ENCODE measurements around the gene TIFAB. TPM values are rescaled to one million over a fixed set of nuclear protein-coding genes. Genes with fewer than 3 reads are reported as not detected.

Gene TIFAB
- polyA plus RNA-seq, 1 of the 3 experiments (the other 2 are of a cell fraction), result not detected

GRCh38 chr5:135449644-135450043 lies 2.5 kb downstream of the TIFAB start:
- Histone ChIP-seq H3K4me2 (no peak overlapping the region), H3K9me2 (no peaks in the 10 kb centered on the region), H3K79me2 (ENCODE audit: insufficient read depth) (no peaks in the 10 kb centered on the region), H2AFZ (ENCODE audit: low read depth) (no peak overlapping the region), H3K27ac (ENCODE audit: low read depth in 2 of 2, low read length in 1 of 2) (no peak overlapping the region), H3K27me3 (ENCODE audit: insufficient read depth) (peaks cover 27% of the 10 kb centered on the region), H3K9ac (no peak overlapping the region), H3K9me3 (no peaks in the 10 kb centered on the region), H3K4me1 (ENCODE audit: control insufficient read depth in 1 of 2, insufficient read depth in 2 of 2, low read depth in 1 of 2, low read length in 1 of 2) (no peaks in the 10 kb centered on the region), H3F3A (replicated peaks; ENCODE audit: insufficient read depth) (no peaks in the 10 kb centered on the region), H3K36me3 (replicated peaks in 1 of 2; ENCODE audit: control insufficient read depth in 1 of 2, insufficient read depth in 2 of 2, low read length in 1 of 2) (no peaks in the 10 kb centered on the region), H4K20me1 (ENCODE audit: insufficient read depth) (no peaks in the 10 kb centered on the region), H3K4me3 (ENCODE audit: low read depth in 2 of 2, low read length in 1 of 2) (no peak overlapping the region)
- ChIA-PET POLR2A (no interaction called here), CTCF (interaction anchor here (0.8 to 5.5 kb wide), 9 partner anchors 7 to 381 kb away, joined by 3 to 30 read pairs (median 6); no protein-coding TSS in a partner anchor)
- DNase-seq, result no peak
- TF ChIP-seq, protein P1, sequence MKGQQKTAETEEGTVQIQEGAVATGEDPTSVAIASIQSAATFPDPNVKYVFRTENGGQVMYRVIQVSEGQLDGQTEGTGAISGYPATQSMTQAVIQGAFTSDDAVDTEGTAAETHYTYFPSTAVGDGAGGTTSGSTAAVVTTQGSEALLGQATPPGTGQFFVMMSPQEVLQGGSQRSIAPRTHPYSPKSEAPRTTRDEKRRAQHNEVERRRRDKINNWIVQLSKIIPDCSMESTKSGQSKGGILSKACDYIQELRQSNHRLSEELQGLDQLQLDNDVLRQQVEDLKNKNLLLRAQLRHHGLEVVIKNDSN (IDR thresholded peaks at IDR 0.05; ENCODE audit: borderline replicate concordance, low read depth), result no peak
- 59% methylated on average over 3 of the region's 12 CpGs for WGBS (ENCODE audit: low lambda C conversion rate)

- Histone ChIP-seq H3K79me2 (ENCODE audit: insufficient read depth) (no peaks in the 10 kb centered on the region), H4K20me1 (ENCODE audit: insufficient read depth) (no peaks in the 10 kb centered on the region), H3K9ac (no peak overlapping the region), H3K4me1 (ENCODE audit: control insufficient read depth in 1 of 2, insufficient read depth in 2 of 2, low read depth in 1 of 2, low read length in 1 of 2) (no peaks in the 10 kb centered on the region), H2AFZ (ENCODE audit: low read depth) (no peak overlapping the region), H3F3A (replicated peaks; ENCODE audit: insufficient read depth) (no peaks in the 10 kb centered on the region), H3K4me2 (no peak overlapping the region), H3K27ac (ENCODE audit: low read depth in 2 of 2, low read length in 1 of 2) (no peak overlapping the region), H3K9me2 (no peaks in the 10 kb centered on the region), H3K9me3 (no peaks in the 10 kb centered on the region), H3K4me3 (ENCODE audit: low read depth in 2 of 2, low read length in 1 of 2) (no peak overlapping the region), H3K36me3 (replicated peaks in 1 of 2; ENCODE audit: control insufficient read depth in 1 of 2, insufficient read depth in 2 of 2, low read length in 1 of 2) (no peaks in the 10 kb centered on the region), H3K27me3 (ENCODE audit: insufficient read depth) (peaks cover 27% of the 10 kb centered on the region)
- ChIA-PET CTCF (interaction anchor here (0.9 to 5.5 kb wide), 9 partner anchors 8 to 118 kb away, joined by 3 to 30 read pairs (median 6); no protein-coding TSS in a partner anchor), POLR2A (no interaction called here)
- TF ChIP-seq TAF1 (IDR thresholded peaks at IDR 0.05; ENCODE audit: borderline replicate concordance, low read depth, low read length) (no peak), GABPA (IDR thresholded peaks at IDR 0.05; ENCODE audit: low read depth) (no peak), YY1 (IDR thresholded peaks at IDR 0.05; ENCODE audit: low read depth) (no peak), RCOR1 (IDR thresholded peaks at IDR 0.05; ENCODE audit: low read length) (no peak), FOXM1 (IDR thresholded peaks at IDR 0.05; ENCODE audit: low read depth) (no peak), CTCF (IDR thresholded peaks at IDR 0.05) (no peak), JUND (IDR thresholded peaks at IDR 0.05) (no peak), EZH2phosphoT487 (IDR thresholded peaks at IDR 0.05; ENCODE audit: borderline replicate concordance, low read depth) (no peak), REST (IDR thresholded peaks at IDR 0.05; ENCODE audit: low read depth, low read length) (no peak), RXRA (IDR thresholded peaks at IDR 0.05; ENCODE audit: borderline replicate concordance, low read depth) (no peak), RFX5 (IDR thresholded peaks at IDR 0.05; ENCODE audit: low read length) (no peak), IRF3 (IDR thresholded peaks at IDR 0.05; ENCODE audit: low read depth, low read length) (no peak), EP300 (IDR thresholded peaks at IDR 0.05; ENCODE audit: borderline replicate concordance in 1 of 2, low read depth in 1 of 2, low read length in 1 of 2) (no peak)
- TF ChIP-seq, protein P2, sequence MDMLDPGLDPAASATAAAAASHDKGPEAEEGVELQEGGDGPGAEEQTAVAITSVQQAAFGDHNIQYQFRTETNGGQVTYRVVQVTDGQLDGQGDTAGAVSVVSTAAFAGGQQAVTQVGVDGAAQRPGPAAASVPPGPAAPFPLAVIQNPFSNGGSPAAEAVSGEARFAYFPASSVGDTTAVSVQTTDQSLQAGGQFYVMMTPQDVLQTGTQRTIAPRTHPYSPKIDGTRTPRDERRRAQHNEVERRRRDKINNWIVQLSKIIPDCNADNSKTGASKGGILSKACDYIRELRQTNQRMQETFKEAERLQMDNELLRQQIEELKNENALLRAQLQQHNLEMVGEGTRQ (IDR thresholded peaks at IDR 0.05; ENCODE audit: borderline replicate concordance, low read depth, low read length), result no peak
- WGBS (ENCODE audit: low lambda C conversion rate), result 45% methylated on average over 9 of the region's 9 CpGs
- no peak for DNase-seq
These were observed 3.2 kb downstream of the TIFAB start for GRCh38 chr5:135448791-135449507.
